ENCODE data around the gene B4GALT5.
A peak's percentile ranks its signal among the peaks of the same experiment; 100 is the strongest.

Gene B4GALT5

DNA sequence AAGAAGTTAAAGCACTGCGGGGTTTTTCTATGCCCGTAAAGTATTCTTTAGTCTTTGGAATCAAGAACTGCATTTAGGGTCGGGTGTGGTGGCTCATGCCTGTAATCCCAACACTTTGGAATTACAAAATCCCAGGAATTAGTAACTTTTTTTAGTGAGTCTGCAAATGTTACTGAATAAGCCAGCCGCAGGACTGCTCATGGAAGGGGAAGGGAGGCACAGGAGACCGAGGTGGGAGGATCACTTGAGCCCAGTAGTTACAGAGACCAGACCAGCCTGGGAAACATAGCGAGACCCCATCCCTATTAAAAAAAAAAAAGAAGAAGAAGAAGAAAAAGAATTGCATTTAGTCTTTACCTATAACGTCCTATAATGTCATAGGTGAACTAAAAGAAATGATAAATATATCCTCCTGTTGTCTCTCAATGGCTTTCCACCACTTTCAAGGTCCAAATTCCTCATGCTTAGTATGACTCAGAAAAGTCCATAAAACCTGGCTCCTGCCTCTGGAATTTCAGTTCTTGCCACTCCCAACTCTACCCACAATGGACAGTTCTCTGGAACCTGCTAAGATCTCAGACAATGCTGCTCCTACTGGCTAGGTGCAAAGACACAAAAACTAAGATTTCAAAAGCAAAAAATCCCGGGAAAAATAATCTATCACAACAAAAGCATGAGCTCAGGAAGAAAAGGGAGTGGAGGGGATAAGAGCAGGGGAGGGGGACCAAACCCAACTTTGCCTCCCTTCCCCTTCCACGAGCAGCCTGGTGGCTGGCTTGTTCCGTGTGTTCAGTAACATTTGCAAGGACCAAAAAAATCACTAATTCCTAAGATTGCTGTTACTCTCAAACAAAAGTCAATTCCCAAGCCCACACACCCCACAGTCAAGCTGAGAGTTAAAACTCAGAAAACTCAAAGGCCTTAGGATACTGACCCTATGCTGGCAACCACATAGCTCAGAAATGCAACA, 39.0 kb downstream of the B4GALT5 start:
- DNase-seq (ENCODE audit: low read depth in 1 of 2, low spot score in 1 of 2) = no peak
- TF ChIP-seq, protein P1, sequence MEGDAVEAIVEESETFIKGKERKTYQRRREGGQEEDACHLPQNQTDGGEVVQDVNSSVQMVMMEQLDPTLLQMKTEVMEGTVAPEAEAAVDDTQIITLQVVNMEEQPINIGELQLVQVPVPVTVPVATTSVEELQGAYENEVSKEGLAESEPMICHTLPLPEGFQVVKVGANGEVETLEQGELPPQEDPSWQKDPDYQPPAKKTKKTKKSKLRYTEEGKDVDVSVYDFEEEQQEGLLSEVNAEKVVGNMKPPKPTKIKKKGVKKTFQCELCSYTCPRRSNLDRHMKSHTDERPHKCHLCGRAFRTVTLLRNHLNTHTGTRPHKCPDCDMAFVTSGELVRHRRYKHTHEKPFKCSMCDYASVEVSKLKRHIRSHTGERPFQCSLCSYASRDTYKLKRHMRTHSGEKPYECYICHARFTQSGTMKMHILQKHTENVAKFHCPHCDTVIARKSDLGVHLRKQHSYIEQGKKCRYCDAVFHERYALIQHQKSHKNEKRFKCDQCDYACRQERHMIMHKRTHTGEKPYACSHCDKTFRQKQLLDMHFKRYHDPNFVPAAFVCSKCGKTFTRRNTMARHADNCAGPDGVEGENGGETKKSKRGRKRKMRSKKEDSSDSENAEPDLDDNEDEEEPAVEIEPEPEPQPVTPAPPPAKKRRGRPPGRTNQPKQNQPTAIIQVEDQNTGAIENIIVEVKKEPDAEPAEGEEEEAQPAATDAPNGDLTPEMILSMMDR (IDR thresholded peaks at IDR 0.05; ENCODE audit: insufficient read depth, low read length) = no peak
- no peak for TF ChIP-seq GABPA (IDR thresholded peaks at IDR 0.05; ENCODE audit: low read depth)
- TF ChIP-seq, protein P2, sequence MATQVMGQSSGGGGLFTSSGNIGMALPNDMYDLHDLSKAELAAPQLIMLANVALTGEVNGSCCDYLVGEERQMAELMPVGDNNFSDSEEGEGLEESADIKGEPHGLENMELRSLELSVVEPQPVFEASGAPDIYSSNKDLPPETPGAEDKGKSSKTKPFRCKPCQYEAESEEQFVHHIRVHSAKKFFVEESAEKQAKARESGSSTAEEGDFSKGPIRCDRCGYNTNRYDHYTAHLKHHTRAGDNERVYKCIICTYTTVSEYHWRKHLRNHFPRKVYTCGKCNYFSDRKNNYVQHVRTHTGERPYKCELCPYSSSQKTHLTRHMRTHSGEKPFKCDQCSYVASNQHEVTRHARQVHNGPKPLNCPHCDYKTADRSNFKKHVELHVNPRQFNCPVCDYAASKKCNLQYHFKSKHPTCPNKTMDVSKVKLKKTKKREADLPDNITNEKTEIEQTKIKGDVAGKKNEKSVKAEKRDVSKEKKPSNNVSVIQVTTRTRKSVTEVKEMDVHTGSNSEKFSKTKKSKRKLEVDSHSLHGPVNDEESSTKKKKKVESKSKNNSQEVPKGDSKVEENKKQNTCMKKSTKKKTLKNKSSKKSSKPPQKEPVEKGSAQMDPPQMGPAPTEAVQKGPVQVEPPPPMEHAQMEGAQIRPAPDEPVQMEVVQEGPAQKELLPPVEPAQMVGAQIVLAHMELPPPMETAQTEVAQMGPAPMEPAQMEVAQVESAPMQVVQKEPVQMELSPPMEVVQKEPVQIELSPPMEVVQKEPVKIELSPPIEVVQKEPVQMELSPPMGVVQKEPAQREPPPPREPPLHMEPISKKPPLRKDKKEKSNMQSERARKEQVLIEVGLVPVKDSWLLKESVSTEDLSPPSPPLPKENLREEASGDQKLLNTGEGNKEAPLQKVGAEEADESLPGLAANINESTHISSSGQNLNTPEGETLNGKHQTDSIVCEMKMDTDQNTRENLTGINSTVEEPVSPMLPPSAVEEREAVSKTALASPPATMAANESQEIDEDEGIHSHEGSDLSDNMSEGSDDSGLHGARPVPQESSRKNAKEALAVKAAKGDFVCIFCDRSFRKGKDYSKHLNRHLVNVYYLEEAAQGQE (IDR thresholded peaks at IDR 0.05; ENCODE audit: insufficient replicate concordance, low read depth) = no peak
- no peak for TF ChIP-seq SPI1 (IDR thresholded peaks at IDR 0.05; ENCODE audit: borderline replicate concordance, low read depth)
- TF ChIP-seq POLR2AphosphoS5 (IDR thresholded peaks at IDR 0.05; ENCODE audit: low read depth) = no peak; the same call in 1 of the 2 replicates
- H3K27me3 ChIP-seq (ENCODE audit: insufficient read depth, poor library complexity, severe bottlenecking) = no peaks in the 10 kb centered on the region
- H3K27ac ChIP-seq (replicated peaks) = no peak overlapping the region
- H3K4me3 ChIP-seq (replicated peaks; ENCODE audit: insufficient read depth, low read length) = no peak overlapping the region

DNA sequence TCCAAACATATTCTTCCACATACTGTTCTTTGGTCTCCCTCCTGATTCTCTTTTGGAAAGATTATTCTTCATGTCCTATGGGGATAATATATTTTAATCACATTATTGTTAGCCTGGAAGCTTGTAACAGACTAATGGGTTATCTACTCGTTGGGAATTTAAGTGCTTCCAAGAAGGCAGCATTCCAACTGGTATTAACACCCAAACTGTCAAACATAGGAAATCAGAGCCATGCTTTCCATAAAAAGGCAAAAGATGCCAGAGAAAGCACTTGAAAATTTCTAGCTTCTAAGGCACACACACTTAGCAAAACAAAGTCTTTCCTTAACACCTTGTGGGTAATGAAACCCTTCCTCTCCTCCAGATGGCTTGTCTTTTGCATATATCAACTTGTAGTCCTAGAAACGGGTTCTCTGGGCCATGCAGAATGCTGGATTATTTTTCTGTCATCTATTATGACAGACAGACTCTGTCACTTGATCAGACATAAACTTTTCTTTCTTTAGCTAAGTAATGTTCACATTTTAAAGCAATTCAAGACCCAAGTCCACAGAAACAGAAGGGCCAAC, 41.5 kb downstream of the B4GALT5 start:
- H3K27me3 ChIP-seq (ENCODE audit: insufficient read depth, poor library complexity, severe bottlenecking) = no peaks in the 10 kb centered on the region
- no peak for TF ChIP-seq POLR2AphosphoS5 (IDR thresholded peaks at IDR 0.05; ENCODE audit: low read depth)
- TF ChIP-seq, protein P1 (IDR thresholded peaks at IDR 0.05; ENCODE audit: insufficient read depth, low read length) = no peak
- TF ChIP-seq, protein P2 (IDR thresholded peaks at IDR 0.05; ENCODE audit: insufficient replicate concordance, low read depth) = no peak
- TF ChIP-seq GABPA (IDR thresholded peaks at IDR 0.05; ENCODE audit: low read depth) = no peak
- TF ChIP-seq SPI1 (IDR thresholded peaks at IDR 0.05; ENCODE audit: borderline replicate concordance, low read depth) = no peak
- H3K27ac ChIP-seq (replicated peaks) = 0 out of 2 replicates have a peak overlapping the region, but pooled peaks have one; percentile 12
- DNase-seq (ENCODE audit: low read depth in 1 of 2, low spot score in 1 of 2) = no peak
- no peak overlapping the region for H3K4me3 ChIP-seq (replicated peaks; ENCODE audit: insufficient read depth, low read length)

DNA sequence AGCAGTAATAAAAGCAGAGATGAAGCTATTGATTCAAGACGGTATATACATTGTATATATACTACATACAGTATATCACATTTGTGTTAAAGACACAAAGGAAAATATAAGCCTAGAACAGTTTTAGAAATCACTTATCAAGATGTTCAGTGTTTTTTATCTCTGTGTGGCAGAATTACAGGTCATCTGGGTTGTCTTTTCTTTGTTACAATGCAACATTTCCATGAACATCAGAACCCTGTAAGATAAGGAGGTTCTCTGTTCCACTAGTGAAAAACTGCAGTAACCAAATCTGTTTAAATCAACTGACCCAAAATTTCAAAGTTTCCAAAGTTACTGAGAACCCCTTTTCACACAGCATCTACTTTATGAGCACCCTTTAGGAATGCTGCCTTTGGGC, 42.2 kb downstream of the B4GALT5 start:
- Histone ChIP-seq H3K27ac (replicated peaks) (no peak overlapping the region), H3K4me3 (replicated peaks; ENCODE audit: insufficient read depth, low read length) (no peak overlapping the region), H3K27me3 (ENCODE audit: insufficient read depth, poor library complexity, severe bottlenecking) (no peaks in the 10 kb centered on the region)
- no peak for DNase-seq (ENCODE audit: low read depth in 1 of 2, low spot score in 1 of 2)
- TF ChIP-seq, protein P2 (IDR thresholded peaks at IDR 0.05; ENCODE audit: insufficient replicate concordance, low read depth) = no peak
- TF ChIP-seq, protein P1 (IDR thresholded peaks at IDR 0.05; ENCODE audit: insufficient read depth, low read length) = no peak
- TF ChIP-seq GABPA (IDR thresholded peaks at IDR 0.05; ENCODE audit: low read depth) = no peak
- no peak for TF ChIP-seq SPI1 (IDR thresholded peaks at IDR 0.05; ENCODE audit: borderline replicate concordance, low read depth)
- TF ChIP-seq POLR2AphosphoS5 (IDR thresholded peaks at IDR 0.05; ENCODE audit: low read depth) = no peak
